T-helper 17 cell (primary cell): ENCODE data around the gene GJA10. TPM values are rescaled to one million over a fixed set of nuclear protein-coding genes. Genes with fewer than 3 reads are reported as not detected.
A peak's percentile ranks its signal among the peaks of the same experiment; 100 is the strongest.

ENCODE experiments used
- ATAC-seq: fragments of 150-1000 bp; cut with Tn5 transposase; 2 replicates; pipeline ENCODE4 v1.10.0; 2021; ENCODE audit warnings: mild to moderate bottlenecking, moderate library complexity
- DNase-seq, 3 donors: peaks; one replicate each; pipeline versions ENCODE4 v3.0.0 to v3.0.0-alpha.2; 2020 to 2021
- H3K9me3 ChIP-seq: one replicate; pipeline ENCODE4 v1.7.0; 2013; ENCODE audit warnings: low read length, mild to moderate bottlenecking; ENCODE audit not compliant: control insufficient read depth, poor library complexity, severe bottlenecking
- H3K27ac Mint-ChIP-seq: one replicate; pipeline ENCODE4 v1.8.0; 2022; ENCODE audit warnings: mild to moderate bottlenecking, moderate library complexity, mixed read lengths
- H3K27me3 Mint-ChIP-seq: one replicate; pipeline ENCODE4 v1.8.0; 2022; ENCODE audit warnings: mixed read lengths
- H3K36me3 Mint-ChIP-seq: one replicate; pipeline ENCODE4 v1.8.0; 2022; ENCODE audit warnings: low read depth, mixed read lengths
- H3K4me1 Mint-ChIP-seq: one replicate; pipeline ENCODE4 v1.8.0; 2022; ENCODE audit warnings: mild to moderate bottlenecking, mixed read lengths
- H3K4me3 Mint-ChIP-seq: one replicate; pipeline ENCODE4 v1.8.0; 2022; ENCODE audit warnings: mild to moderate bottlenecking, moderate library complexity, mixed read lengths
- total RNA-seq, 4 donors: library from RNA in 2 of 4; stranded (reverse) in 2 of 4; gene quantifications; one replicate each; pipeline ENCODE4 v1.2.3 and lab custom pipeline; 2022 to 2026

GJA10 gene
- total RNA-seq, 2 donors from 2014 or later = not detected

GRCh38 chr6:89942601-89943000 lies 48.3 kb downstream of the GJA10 start:
- H3K4me3 Mint-ChIP-seq = no peak overlapping the region
- no peaks in the 10 kb centered on the region for H3K27me3 Mint-ChIP-seq
- H3K27ac Mint-ChIP-seq = no peak overlapping the region
- H3K4me1 Mint-ChIP-seq = peaks cover 10% of the 10 kb centered on the region
- no peak for ATAC-seq
- no peak for DNase-seq
- no peaks in the 10 kb centered on the region for H3K36me3 Mint-ChIP-seq
- H3K9me3 ChIP-seq = no peaks in the 10 kb centered on the region

GRCh38 chr6:89944181-89944755 lies 50.0 kb downstream of the GJA10 start:
- Mint-ChIP-seq H3K27me3 (no peaks in the 10 kb centered on the region), H3K27ac (peak overlapping the region; percentile 34), H3K4me1 (peaks cover 10% of the 10 kb centered on the region), H3K4me3 (no peak overlapping the region), H3K36me3 (no peaks in the 10 kb centered on the region)
- ATAC-seq (no peak), DNase-seq (no peak)
- no peaks in the 10 kb centered on the region for H3K9me3 ChIP-seq

- ATAC-seq (peak; percentile 35), DNase-seq (no peak)
- peaks cover 10% of the 10 kb centered on the region for H3K4me1 Mint-ChIP-seq
- no peaks in the 10 kb centered on the region for H3K27me3 Mint-ChIP-seq
- peak overlapping the region; percentile 34 for H3K27ac Mint-ChIP-seq
- H3K4me3 Mint-ChIP-seq = no peak overlapping the region
- H3K9me3 ChIP-seq = no peaks in the 10 kb centered on the region
- H3K36me3 Mint-ChIP-seq = no peaks in the 10 kb centered on the region
Measured at GRCh38 chr6:89944826-89945407, 50.6 kb downstream of the GJA10 start.

Other genes starting within 250 kb of the GJA10 start
- 10 to 100 TPM; 51.2 to 53.1 TPM for gene MDN1, start 74.7 kb upstream of the GJA10 start, total RNA-seq
- gene CASP8AP2, start 64.6 kb upstream of the GJA10 start, total RNA-seq = 10 to 100 TPM; 28.2 to 31.7 TPM